Skeletal muscle cell (primary cell): ENCODE results near the gene ADAMTS15.

Experiments used
- DNase-seq: peaks from one replicate; pipeline ENCODE4 v3.0.0-alpha.2; 2010; ENCODE audit warnings: low read depth
- H3K4me3 ChIP-seq: 2 replicates; pipeline ENCODE4 v1.5.1; 2011; ENCODE audit warnings: low read depth, mild to moderate bottlenecking, control low read depth, low read length, moderate library complexity

Gene ADAMTS15

GRCh38 chr11:130416906-130417305 lies 31.5 kb upstream of the ADAMTS15 start:
- H3K4me3 ChIP-seq = no peak overlapping the region
- DNase-seq = no peak

GRCh38 chr11:130418210-130418609 lies 30.2 kb upstream of the ADAMTS15 start:
- no peak overlapping the region for H3K4me3 ChIP-seq
- no peak for DNase-seq

GRCh38 chr11:130418756-130419155 lies 29.7 kb upstream of the ADAMTS15 start:
- no peak overlapping the region for H3K4me3 ChIP-seq
- no peak for DNase-seq

- DNase-seq = no peak
- no peak overlapping the region for H3K4me3 ChIP-seq
These were observed 27.8 kb upstream of the ADAMTS15 start for GRCh38 chr11:130420478-130421198.

GRCh38 chr11:130421199-130421585 lies 27.3 kb upstream of the ADAMTS15 start:
- DNase-seq = no peak
- H3K4me3 ChIP-seq = no peak overlapping the region

GRCh38 chr11:130421697-130422096 lies 26.7 kb upstream of the ADAMTS15 start:
- no peak for DNase-seq
- H3K4me3 ChIP-seq = no peak overlapping the region

- H3K4me3 ChIP-seq = no peak overlapping the region
- DNase-seq = no peak
These were observed 26.0 kb upstream of the ADAMTS15 start for GRCh38 chr11:130422251-130422995.

- no peak for DNase-seq
- H3K4me3 ChIP-seq = no peak overlapping the region
These were observed 24.8 kb upstream of the ADAMTS15 start for GRCh38 chr11:130423541-130424142.

GRCh38 chr11:130424613-130425140 lies 23.8 kb upstream of the ADAMTS15 start:
- no peak overlapping the region for H3K4me3 ChIP-seq
- DNase-seq = no peak

GRCh38 chr11:130425156-130425555 lies 23.3 kb upstream of the ADAMTS15 start:
- no peak overlapping the region for H3K4me3 ChIP-seq
- DNase-seq = no peak

GRCh38 chr11:130426223-130426836 lies 22.1 kb upstream of the ADAMTS15 start:
- no peak for DNase-seq

GRCh38 chr11:130426837-130427341 lies 21.6 kb upstream of the ADAMTS15 start:
- DNase-seq = no peak
- no peak overlapping the region for H3K4me3 ChIP-seq

More at GRCh38 chr11:130426223-130426836, 22.1 kb upstream of the ADAMTS15 start:
- no peak overlapping the region for H3K4me3 ChIP-seq

- peak overlapping the region; percentile 25 for H3K4me3 ChIP-seq
- DNase-seq = no peak
These were observed 20.7 kb upstream of the ADAMTS15 start for GRCh38 chr11:130427581-130428315.

- DNase-seq = no peak
- H3K4me3 ChIP-seq = peak within 1 kb of the TSS; percentile 25
These were observed 19.9 kb upstream of the ADAMTS15 start, which contains the start of gene ADAMTS8 for GRCh38 chr11:130428316-130429119. TSS of gene ADAMTS8 (minus strand) at chr11:130428609. CDS start at chr11:130428286, 323 bp downstream.

GRCh38 chr11:130429120-130429681 lies 19.2 kb upstream of the ADAMTS15 start:
- DNase-seq = no peak
- no peak overlapping the region for H3K4me3 ChIP-seq

GRCh38 chr11:130429983-130430382 lies 18.5 kb upstream of the ADAMTS15 start:
- no peak for DNase-seq
- no peak overlapping the region for H3K4me3 ChIP-seq

- H3K4me3 ChIP-seq = no peak overlapping the region
- DNase-seq = no peak
These were observed 17.1 kb upstream of the ADAMTS15 start for GRCh38 chr11:130431331-130431773.

- DNase-seq = no peak
- H3K4me3 ChIP-seq = no peak overlapping the region
These were observed 16.6 kb upstream of the ADAMTS15 start for GRCh38 chr11:130431801-130432200.
